Epithelial cell of proximal tubule (primary cell): ENCODE measurements around the gene MEIS2. TPM values are rescaled to one million over a fixed set of nuclear protein-coding genes. Genes with fewer than 3 reads are reported as not detected.

Source experiments
- DNase-seq: peaks from one replicate; pipeline ENCODE4 v3.0.0-alpha.2; 2011; ENCODE audit warnings: low read depth
- H3K4me3 ChIP-seq: 2 replicates; pipeline ENCODE4 v1.5.1; 2011; ENCODE audit warnings: low read depth, mild to moderate bottlenecking, low read length
- total RNA-seq: library from RNA; depleted of rRNA; stranded (reverse); fragments of >200 nt; gene quantifications from 2 replicates; pipeline ENCODE4 v1.2.3, GENCODE V29; 2015
- TF ChIP-seq, protein P1 (sequence below): conservative IDR thresholded peaks from 2 replicates; pipeline ENCODE4 v1.5.1; 2012; ENCODE audit warnings: low read depth, mild to moderate bottlenecking, low read length

MEIS2 gene
- total RNA-seq, 1 donor from 2014 or later: 14.0 TPM

GRCh38 chr15:37044915-37045648 is 55.3 kb downstream of the MEIS2 start:
- H3K4me3 ChIP-seq: no peak overlapping the region
- TF ChIP-seq, protein P1, sequence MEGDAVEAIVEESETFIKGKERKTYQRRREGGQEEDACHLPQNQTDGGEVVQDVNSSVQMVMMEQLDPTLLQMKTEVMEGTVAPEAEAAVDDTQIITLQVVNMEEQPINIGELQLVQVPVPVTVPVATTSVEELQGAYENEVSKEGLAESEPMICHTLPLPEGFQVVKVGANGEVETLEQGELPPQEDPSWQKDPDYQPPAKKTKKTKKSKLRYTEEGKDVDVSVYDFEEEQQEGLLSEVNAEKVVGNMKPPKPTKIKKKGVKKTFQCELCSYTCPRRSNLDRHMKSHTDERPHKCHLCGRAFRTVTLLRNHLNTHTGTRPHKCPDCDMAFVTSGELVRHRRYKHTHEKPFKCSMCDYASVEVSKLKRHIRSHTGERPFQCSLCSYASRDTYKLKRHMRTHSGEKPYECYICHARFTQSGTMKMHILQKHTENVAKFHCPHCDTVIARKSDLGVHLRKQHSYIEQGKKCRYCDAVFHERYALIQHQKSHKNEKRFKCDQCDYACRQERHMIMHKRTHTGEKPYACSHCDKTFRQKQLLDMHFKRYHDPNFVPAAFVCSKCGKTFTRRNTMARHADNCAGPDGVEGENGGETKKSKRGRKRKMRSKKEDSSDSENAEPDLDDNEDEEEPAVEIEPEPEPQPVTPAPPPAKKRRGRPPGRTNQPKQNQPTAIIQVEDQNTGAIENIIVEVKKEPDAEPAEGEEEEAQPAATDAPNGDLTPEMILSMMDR: no peak
- DNase-seq: no peak

GRCh38 chr15:37041836-37042235 is 58.5 kb downstream of the MEIS2 start:
- TF ChIP-seq, protein P1: no peak
- DNase-seq: no peak
- no peak overlapping the region for H3K4me3 ChIP-seq

DNA sequence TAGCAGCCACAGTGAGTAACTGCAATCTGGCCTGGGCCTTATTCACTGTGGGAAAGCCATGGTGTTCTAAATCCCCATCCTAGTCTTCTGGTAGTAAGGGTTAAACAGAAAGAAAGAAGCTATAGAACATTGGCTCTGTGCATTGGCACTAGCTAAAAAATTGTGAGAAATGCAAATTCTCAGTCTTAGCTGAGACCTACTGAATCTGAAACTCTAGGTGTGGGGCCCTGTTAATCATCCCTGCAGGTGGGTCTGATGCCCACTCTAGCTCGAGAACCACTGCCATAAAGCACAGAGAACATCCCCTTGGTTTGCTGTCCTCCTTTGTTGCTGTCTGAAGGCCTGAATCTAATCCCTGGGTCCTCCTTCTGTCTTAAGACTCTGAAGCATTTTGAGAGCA is 59.3 kb downstream of the MEIS2 start:
- no peak overlapping the region for H3K4me3 ChIP-seq
- DNase-seq: no peak
- TF ChIP-seq, protein P1: no peak

GRCh38 chr15:37040072-37040742 is 60.1 kb downstream of the MEIS2 start:
- TF ChIP-seq, protein P1: no peak
- H3K4me3 ChIP-seq: no peak overlapping the region
- no peak for DNase-seq

- TF ChIP-seq, protein P1: no peak
- H3K4me3 ChIP-seq: no peak overlapping the region
- no peak for DNase-seq
These were observed 61.6 kb downstream of the MEIS2 start for GRCh38 chr15:37038716-37039106.

DNA sequence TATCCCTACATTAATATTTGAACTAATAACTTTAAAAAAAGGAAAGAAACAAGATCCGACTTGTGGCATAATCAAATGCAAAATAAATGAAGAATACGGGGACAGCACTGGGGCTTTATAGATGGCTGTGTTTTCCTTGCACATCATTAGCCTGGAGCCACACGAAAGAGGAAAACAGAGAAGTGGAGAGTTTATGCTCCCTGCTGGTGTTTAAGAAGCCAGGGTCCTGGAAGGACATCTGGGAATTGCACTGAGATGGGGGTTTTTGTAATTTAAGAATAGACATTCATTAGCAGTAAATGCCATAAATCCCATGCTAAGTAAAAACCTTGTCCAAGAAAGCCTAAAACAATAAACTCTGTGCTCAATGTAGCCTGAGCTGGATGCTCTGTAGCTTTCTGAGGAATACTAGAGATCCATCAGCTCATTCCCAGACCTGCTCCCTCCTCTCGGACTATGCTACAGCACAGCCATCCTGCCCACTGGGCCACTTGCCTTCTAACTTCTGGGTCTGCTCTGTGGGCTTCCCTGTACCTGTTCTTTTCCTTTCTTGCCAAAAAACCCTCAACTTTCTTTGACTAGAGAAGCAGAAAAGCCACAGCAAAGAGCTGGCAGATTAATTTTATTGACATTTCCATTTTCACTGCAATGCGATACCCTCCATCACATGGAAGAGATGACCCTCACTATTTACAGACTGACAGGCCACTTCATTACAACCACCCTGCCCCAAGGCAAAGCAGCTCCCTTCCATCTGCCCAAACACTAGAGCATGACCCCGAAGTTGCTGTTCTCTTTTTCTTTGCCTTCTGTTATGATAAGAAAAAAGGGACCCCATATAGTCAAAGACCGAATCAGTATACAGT is 62.3 kb downstream of the MEIS2 start:
- no peak overlapping the region for H3K4me3 ChIP-seq
- DNase-seq: no peak
- TF ChIP-seq, protein P1: no peak
